Peyer's patch (tissue), 4 donors: Measurements from ENCODE around the gene DHRS9.

Experiments used
- POLR2A ChIP-seq, 2 donors: fragments of 450-650 bp; IDR thresholded peaks; one replicate each; pipeline ENCODE4 v1.5.1; 2017; ENCODE audit warnings: antibody characterized with exemption in 2 of 2, mild to moderate bottlenecking in 2 of 2, moderate library complexity in 2 of 2
- TF ChIP-seq, protein P1 (sequence below), 6 experiments: fragments of 450-650 bp in 4 of 6; fragments of 200-600 bp in 2 of 6; sonication (generic) in 1 of 6; IDR thresholded peaks; one replicate each; pipeline ENCODE4 v1.5.1; 2017 to 2019; ENCODE audit warnings: antibody characterized with exemption in 6 of 6, mild to moderate bottlenecking in 3 of 6, moderate library complexity in 1 of 6

DNA sequence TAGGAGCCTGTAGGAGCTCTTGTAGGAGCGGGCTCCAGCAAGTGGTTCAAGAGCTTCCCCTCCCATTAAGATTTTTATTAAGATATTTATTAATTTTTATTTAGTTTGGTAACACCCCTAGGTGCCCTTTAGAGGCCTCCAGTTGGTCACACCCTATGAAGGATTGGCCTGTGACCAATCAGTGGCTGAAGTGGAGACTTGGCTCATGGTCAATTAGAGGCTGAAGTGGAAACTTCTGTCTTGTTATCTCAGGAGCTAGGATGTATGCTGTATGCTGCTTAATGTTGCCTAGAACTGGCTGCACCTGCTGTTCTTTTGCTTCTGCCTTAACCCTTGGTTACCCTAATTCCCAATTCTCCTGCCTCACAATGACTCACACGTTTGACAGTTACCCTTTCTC, 48.7 kb downstream of the DHRS9 start:
- TF ChIP-seq, protein P1, sequence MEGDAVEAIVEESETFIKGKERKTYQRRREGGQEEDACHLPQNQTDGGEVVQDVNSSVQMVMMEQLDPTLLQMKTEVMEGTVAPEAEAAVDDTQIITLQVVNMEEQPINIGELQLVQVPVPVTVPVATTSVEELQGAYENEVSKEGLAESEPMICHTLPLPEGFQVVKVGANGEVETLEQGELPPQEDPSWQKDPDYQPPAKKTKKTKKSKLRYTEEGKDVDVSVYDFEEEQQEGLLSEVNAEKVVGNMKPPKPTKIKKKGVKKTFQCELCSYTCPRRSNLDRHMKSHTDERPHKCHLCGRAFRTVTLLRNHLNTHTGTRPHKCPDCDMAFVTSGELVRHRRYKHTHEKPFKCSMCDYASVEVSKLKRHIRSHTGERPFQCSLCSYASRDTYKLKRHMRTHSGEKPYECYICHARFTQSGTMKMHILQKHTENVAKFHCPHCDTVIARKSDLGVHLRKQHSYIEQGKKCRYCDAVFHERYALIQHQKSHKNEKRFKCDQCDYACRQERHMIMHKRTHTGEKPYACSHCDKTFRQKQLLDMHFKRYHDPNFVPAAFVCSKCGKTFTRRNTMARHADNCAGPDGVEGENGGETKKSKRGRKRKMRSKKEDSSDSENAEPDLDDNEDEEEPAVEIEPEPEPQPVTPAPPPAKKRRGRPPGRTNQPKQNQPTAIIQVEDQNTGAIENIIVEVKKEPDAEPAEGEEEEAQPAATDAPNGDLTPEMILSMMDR (IDR thresholded peaks at IDR 0.05) = no peak
- TF ChIP-seq POLR2A (IDR thresholded peaks at IDR 0.05) = no peak
